ENCODE results near the gene MAST3.

- TF ChIP-seq CTCF (IDR thresholded peaks at IDR 0.05) (peak; percentile 63; the same call in 1 of the 2 replicates), MAX (CRISPR knock-in tag; IDR thresholded peaks at IDR 0.05) (no peak), MLX (CRISPR knock-in tag; IDR thresholded peaks at IDR 0.05) (no peak), SMAD3 (CRISPR knock-in tag; IDR thresholded peaks at IDR 0.05; ENCODE audit: borderline replicate concordance) (no peak), NFYB (CRISPR knock-in tag; conservative IDR thresholded peaks at IDR 0.05; ENCODE audit: low read depth) (no peak), ARID4B (CRISPR knock-in tag; IDR thresholded peaks at IDR 0.05; ENCODE audit: borderline replicate concordance) (no peak), HMGXB4 (CRISPR knock-in tag; IDR thresholded peaks at IDR 0.05) (no peak), ZNF121 (CRISPR knock-in tag; IDR thresholded peaks at IDR 0.05) (no peak), ZNF423 (CRISPR knock-in tag; IDR thresholded peaks at IDR 0.05) (no peak), SP1 (CRISPR knock-in tag; conservative IDR thresholded peaks at IDR 0.05) (no peak), FOXP4 (CRISPR knock-in tag; IDR thresholded peaks at IDR 0.05) (no peak)
These were observed 15.5 kb downstream of the MAST3 start for GRCh38 chr19:18112989-18113478.

All from WTC11 (cell line).